HG03139 (cell line): ENCODE measurements around the gene PPP4R1.

Source experiments
- ATAC-seq: cut with Tn5 transposase; IDR thresholded peaks from one replicate; pipeline ENCODE4 v1.9.1; 2021; ENCODE audit not compliant: unreplicated experiment

The PPP4R1 gene

DNA sequence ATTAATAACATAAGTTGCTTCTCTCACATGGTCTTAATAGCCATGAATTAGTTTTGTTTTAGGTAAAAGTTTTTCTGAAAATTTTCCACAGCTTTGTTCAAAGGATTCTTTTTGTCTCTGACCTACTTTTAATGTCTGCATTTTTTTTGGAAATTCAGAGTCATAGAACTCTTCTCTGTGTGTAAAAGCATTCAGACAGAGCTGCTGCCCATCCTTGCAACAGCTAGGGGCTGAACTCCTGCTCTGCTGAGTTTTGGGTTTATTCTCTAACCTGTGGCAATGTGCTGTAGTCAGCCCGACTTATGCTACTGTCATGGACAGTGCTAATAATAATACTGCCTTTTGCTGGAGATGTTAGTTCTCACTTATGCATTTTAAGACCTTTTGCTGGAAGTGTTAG is 95.0 kb downstream of the PPP4R1 start:
- ATAC-seq = no peak

DNA sequence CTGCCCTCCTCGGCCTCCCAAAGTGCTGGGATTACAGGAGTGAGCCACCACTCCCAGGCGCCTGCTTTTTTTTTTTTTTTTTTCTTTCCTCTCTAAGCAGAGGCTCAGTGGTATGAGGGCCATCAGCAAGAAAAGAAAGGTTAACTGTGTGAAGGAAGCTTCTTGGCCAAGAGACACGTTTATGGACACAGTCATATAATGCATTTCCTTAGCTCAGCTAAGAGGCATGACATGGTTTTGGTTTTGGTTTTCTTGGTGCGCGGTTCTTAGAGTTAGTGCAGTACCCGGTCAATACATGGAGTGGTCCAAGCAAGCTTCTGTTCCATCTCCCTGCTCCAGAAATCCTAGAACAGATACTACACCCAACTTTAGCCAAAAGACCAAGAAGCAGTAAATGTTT is 96.5 kb downstream of the PPP4R1 start:
- no peak for ATAC-seq

DNA sequence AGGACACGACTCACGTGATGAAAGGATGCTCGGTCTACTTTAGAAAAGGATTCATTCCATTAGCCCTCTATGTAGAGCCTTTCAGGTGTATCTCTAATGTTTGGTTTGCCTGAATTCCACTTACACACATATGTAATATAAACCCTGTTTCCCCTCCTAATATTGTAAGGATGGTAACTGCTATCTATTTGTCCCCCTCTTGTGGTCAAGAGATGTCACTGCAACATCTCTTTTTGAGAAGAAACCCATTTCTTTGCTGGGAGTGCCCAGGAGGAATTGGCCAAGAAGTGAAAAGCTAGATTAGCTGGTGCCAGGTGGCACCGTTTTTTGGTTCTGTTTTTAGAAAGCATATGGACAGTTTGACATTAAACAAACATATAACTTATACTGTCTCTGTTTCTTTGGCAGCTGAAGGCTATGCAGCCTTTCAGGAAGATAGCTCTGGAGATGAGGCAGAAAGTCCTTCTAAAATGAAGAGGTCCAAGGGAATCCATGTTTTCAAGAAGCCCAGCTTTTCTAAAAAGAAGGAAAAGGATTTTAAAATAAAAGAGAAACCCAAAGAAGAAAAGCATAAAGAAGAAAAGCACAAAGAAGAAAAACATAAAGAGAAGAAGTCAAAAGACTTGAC is 97.8 kb downstream of the PPP4R1 start:
- no peak for ATAC-seq

DNA sequence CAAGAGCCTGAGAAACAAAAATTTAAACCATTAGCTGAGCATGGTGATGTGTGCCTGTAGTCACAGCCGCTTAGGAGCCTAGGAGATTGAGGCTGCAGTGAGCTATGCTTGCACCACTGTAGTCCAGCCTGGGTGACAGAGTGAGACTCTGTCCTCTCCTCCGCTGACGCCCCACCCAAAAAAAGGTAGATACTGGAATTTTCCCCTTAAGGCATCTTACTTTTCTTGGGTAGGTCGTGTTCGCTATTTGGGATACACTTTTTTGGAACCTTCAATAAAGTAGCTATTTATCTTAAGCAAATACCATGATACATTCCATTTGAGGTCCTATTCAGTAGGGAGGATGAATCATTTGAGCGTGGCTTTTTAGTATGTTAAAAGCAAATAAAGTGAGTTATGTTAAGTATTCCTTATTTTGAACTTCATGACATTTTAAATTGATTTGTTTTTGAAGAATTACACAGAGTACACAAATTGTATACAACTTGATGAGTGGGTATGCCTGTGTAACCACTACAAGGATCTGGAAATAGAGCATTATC is 100.3 kb downstream of the PPP4R1 start:
- no peak for ATAC-seq

DNA sequence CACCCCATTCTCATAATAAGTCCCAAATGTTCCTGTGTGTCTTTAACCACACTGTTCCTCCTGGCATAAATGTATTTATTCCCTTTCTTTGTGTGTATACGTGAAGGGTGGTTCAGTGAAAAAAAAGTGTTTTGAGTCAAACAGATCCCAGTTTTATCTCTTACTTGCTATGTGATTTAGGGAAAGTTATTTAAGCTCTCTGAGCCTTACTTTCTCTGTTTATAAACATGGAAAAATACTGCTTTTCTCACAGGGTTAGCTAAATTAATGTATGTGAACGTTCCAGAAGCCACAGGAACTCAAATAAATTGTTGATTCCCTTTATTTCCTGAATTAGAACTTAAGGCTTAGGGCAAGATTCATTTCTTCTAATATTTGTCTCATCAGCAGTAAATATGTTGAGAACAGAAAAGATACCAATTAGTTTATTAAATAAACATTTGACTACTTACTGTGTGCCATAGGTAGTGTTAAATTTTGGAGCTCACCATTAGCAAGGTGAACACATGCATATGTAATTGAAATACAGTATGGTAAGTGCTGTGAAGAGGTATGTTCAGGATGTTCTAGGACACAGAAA is 105.8 kb downstream of the PPP4R1 start:
- no peak for ATAC-seq

DNA sequence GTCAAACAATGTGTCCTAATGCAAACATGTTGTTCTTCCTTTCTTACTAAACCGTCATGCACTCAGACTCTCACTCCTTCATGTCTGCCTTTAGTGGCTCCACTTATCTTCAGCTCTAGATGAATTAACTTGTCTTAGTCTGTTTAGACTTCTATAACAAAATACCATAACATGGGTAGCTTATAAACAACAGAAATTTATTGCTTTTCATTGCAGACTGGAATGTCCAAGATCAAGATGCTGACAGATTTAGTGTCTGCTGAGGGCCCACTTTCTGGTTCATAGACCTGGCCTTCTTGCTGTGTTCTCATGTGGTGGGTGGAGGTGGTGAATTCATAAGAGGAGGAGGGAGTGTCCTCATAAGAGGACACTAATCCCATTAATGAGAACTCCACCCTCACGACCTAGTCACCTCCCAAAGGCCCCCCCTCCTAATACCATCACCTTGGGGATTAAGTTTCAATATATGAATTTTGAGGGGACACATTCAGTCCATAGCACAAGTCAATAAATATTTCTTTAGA is 106.7 kb downstream of the PPP4R1 start:
- no peak for ATAC-seq

DNA sequence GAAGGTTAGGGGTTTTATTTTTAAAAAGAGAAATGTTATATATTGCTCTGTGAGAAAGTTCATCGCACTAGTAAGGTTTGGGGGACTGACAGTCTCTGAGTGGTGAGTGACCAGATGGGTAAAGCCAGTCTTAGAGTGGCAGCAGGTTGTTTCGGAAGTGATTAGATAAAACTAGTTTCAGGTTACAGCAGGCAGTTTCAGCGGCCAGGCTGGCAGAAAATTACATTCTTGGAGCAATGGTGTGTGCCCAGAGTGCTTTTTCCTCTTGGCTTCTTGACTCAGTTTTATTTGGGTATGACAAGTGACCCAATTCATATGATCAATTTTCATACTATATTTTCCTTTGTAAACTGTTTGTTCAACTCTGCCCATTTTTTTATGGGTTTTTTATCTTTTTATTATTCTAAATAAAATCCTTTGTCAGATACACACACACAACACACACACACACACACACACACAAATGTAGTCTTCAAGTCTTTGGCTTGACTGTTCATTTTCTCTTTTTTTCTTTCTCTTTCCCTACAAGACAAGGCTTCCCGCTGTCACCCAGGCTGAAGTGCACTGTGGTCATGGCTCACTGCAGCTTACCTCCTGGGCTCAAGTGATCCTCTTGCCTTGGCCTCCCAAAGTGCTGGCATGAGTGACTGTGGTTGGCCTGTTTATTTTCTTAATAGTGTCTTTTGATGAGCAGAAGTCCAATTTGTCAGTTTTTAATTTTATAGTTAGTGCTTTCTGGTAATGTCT is 108.1 kb downstream of the PPP4R1 start:
- no peak for ATAC-seq
